GM12872 (cell line): ENCODE data around the gene CCDC70.

ENCODE experiments used
- CTCF ChIP-seq: IDR thresholded peaks from 3 replicates; pipeline ENCODE4 v1.5.1; 2011; ENCODE audit warnings: low read depth, mild to moderate bottlenecking, low read length, moderate library complexity; ENCODE audit not compliant: insufficient read depth

CCDC70 gene

GRCh38 chr13:51902776-51903175, 41.0 kb downstream of the CCDC70 start:
- TF ChIP-seq CTCF, result no peak

- no peak for TF ChIP-seq CTCF
Observed at GRCh38 chr13:51905787-51906186, 44.0 kb downstream of the CCDC70 start.

GRCh38 chr13:51906581-51906980, 44.8 kb downstream of the CCDC70 start:
- no peak for TF ChIP-seq CTCF

- TF ChIP-seq CTCF, result no peak
Observed at GRCh38 chr13:51907040-51907732, 45.4 kb downstream of the CCDC70 start.

GRCh38 chr13:51910508-51910907, 48.7 kb downstream of the CCDC70 start:
- no peak for TF ChIP-seq CTCF

- no peak for TF ChIP-seq CTCF
Observed at GRCh38 chr13:51912091-51912490, 50.3 kb downstream of the CCDC70 start.

- TF ChIP-seq CTCF, result no peak
Observed at GRCh38 chr13:51912511-51913225, 50.9 kb downstream of the CCDC70 start.
